Loucy (cell line): ENCODE measurements around the gene BACH2.

Experiments
- H2AFZ ChIP-seq: fragments of 200-600 bp; sonication (generic); 2 replicates; pipeline ENCODE4 v1.6.0; 2016; ENCODE audit warnings: antibody characterized with exemption, mild to moderate bottlenecking, low read length, moderate library complexity
- H3F3A ChIP-seq: fragments of 200-600 bp; 2 replicates; pipeline ENCODE4 v1.6.0; 2016; ENCODE audit warnings: antibody characterized with exemption, low read depth, mild to moderate bottlenecking
- H3K27me3 ChIP-seq: fragments of 200-600 bp; sonication (generic); 2 replicates; pipeline ENCODE4 v1.6.1; 2014; ENCODE audit warnings: low read length, mild to moderate bottlenecking; ENCODE audit not compliant: insufficient read depth, poor library complexity, severe bottlenecking
- H3K36me3 ChIP-seq: fragments of 200-600 bp; sonication (generic); 2 replicates; pipeline ENCODE4 v1.6.1; 2016; ENCODE audit warnings: low read length; ENCODE audit not compliant: insufficient read depth
- H3K4me1 ChIP-seq: fragments of 200-600 bp; sonication (generic); 2 replicates; pipeline ENCODE4 v1.5.1; 2014; ENCODE audit warnings: low read length, mild to moderate bottlenecking; ENCODE audit not compliant: insufficient read depth, poor library complexity, severe bottlenecking
- H3K4me2 ChIP-seq: fragments of 200-600 bp; sonication (generic); 2 replicates; pipeline ENCODE4 v1.6.0; 2014; ENCODE audit warnings: antibody characterized with exemption, low read length, low read depth, mild to moderate bottlenecking; ENCODE audit not compliant: poor library complexity, severe bottlenecking
- H3K4me3 ChIP-seq: fragments of 200-600 bp; sonication (generic); 2 replicates; pipeline ENCODE4 v1.5.1; 2014; ENCODE audit warnings: low read length, mild to moderate bottlenecking, mixed read lengths; ENCODE audit not compliant: poor library complexity, severe bottlenecking
- H3K79me2 ChIP-seq: fragments of 200-600 bp; sonication (generic); 2 replicates; pipeline ENCODE4 v1.6.1; 2014; ENCODE audit warnings: low read length; ENCODE audit not compliant: insufficient read depth
- H3K9ac ChIP-seq: fragments of 200-600 bp; sonication (generic); 2 replicates; pipeline ENCODE4 v1.6.0; 2014; ENCODE audit warnings: mild to moderate bottlenecking, low read depth, low read length, moderate library complexity; ENCODE audit not compliant: poor library complexity, severe bottlenecking
- H3K9me2 ChIP-seq: fragments of 200-600 bp; sonication (generic); replicated peaks from 2 replicates; pipeline ENCODE4 v1.6.1; 2016; ENCODE audit warnings: low read depth, low read length, mixed read lengths
- H3K9me3 ChIP-seq: fragments of 200-600 bp; sonication (generic); 2 replicates; pipeline ENCODE4 v1.6.1; 2014; ENCODE audit warnings: mild to moderate bottlenecking, antibody characterized with exemption, low read length, low read depth; ENCODE audit not compliant: insufficient read depth
- H4K20me1 ChIP-seq: fragments of 200-600 bp; sonication (generic); 2 replicates; pipeline ENCODE4 v1.6.0; 2014; ENCODE audit warnings: antibody characterized with exemption, low read length, mild to moderate bottlenecking; ENCODE audit not compliant: insufficient read depth, poor library complexity, severe bottlenecking
- EZH2phosphoT487 ChIP-seq: fragments of 200-600 bp; IDR thresholded peaks from 2 replicates; pipeline ENCODE4 v1.6.1; 2018; ENCODE audit warnings: antibody characterized with exemption, mild to moderate bottlenecking, moderate library complexity, borderline replicate concordance
- TF ChIP-seq, protein P1 (sequence below): fragments of 200-600 bp; sonication (generic); conservative IDR thresholded peaks from 2 replicates; pipeline ENCODE4 v1.5.1; 2014; ENCODE audit warnings: mild to moderate bottlenecking, antibody characterized with exemption, low read length

BACH2 gene

DNA sequence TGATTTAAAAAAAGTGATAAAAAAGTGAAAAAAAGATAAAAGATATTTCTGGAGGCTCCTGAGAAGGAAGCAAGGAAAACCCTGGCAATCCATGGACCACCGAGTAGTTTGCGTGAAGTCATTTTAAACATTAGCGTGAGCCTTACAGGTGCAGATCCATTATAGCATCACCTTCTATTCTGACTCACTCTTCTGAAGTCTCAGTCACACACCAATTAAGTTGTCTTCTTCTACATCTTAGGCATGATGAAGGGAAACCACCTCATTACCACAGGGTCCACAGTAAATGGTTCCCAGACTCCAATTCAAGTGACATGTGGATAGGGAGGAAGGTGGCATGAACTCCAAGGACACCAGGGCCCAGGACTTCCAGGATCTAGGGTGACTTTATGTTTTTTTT lies 303.2 kb downstream of the BACH2 start:
- no peak overlapping the region for H2AFZ ChIP-seq
- no peaks in the 10 kb centered on the region for H3K4me1 ChIP-seq
- no peaks in the 10 kb centered on the region for H3K27me3 ChIP-seq
- peaks cover 4% of the 10 kb centered on the region; the same call in 1 of the 2 replicates for H3K36me3 ChIP-seq
- no peak overlapping the region for H3K4me3 ChIP-seq
- H4K20me1 ChIP-seq, result no peaks in the 10 kb centered on the region
- no peaks in the 10 kb centered on the region for H3K79me2 ChIP-seq
- H3K9me2 ChIP-seq, result no peaks in the 10 kb centered on the region
- H3K9me3 ChIP-seq, result no peaks in the 10 kb centered on the region
- TF ChIP-seq, protein P1, sequence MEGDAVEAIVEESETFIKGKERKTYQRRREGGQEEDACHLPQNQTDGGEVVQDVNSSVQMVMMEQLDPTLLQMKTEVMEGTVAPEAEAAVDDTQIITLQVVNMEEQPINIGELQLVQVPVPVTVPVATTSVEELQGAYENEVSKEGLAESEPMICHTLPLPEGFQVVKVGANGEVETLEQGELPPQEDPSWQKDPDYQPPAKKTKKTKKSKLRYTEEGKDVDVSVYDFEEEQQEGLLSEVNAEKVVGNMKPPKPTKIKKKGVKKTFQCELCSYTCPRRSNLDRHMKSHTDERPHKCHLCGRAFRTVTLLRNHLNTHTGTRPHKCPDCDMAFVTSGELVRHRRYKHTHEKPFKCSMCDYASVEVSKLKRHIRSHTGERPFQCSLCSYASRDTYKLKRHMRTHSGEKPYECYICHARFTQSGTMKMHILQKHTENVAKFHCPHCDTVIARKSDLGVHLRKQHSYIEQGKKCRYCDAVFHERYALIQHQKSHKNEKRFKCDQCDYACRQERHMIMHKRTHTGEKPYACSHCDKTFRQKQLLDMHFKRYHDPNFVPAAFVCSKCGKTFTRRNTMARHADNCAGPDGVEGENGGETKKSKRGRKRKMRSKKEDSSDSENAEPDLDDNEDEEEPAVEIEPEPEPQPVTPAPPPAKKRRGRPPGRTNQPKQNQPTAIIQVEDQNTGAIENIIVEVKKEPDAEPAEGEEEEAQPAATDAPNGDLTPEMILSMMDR, result no peak
- no peak for TF ChIP-seq EZH2phosphoT487
- no peak overlapping the region for H3K9ac ChIP-seq
- H3K4me2 ChIP-seq, result no peak overlapping the region
- no peaks in the 10 kb centered on the region for H3F3A ChIP-seq

DNA sequence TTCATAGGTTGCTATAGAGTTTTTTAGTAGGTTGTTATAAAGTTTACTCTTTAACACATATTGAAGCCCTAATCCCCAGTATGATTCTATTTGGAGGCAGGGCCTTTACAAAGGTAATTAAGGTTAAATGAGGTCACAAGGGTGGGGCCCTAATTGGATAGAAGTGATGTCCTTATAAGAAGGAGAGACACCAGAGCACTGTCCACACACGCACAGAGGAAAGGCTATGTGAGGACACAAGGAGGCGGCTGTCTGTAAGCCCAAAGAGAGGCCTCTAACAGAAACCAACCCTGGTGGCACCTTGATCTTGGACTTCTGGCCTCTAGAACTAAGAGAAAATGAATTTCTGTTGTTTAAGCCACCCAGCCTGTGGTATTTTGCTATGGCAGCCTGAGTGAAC lies 303.8 kb downstream of the BACH2 start:
- Histone ChIP-seq H3K27me3 (no peaks in the 10 kb centered on the region), H3K79me2 (no peaks in the 10 kb centered on the region), H3K4me1 (no peaks in the 10 kb centered on the region), H3F3A (no peaks in the 10 kb centered on the region), H3K9me3 (no peaks in the 10 kb centered on the region), H3K4me2 (no peak overlapping the region), H4K20me1 (no peaks in the 10 kb centered on the region), H3K9ac (no peak overlapping the region), H3K9me2 (no peaks in the 10 kb centered on the region), H3K36me3 (peaks cover 4% of the 10 kb centered on the region; the same call in 1 of the 2 replicates), H3K4me3 (no peak overlapping the region), H2AFZ (no peak overlapping the region)
- no peak for TF ChIP-seq EZH2phosphoT487
- TF ChIP-seq, protein P1, result no peak

DNA sequence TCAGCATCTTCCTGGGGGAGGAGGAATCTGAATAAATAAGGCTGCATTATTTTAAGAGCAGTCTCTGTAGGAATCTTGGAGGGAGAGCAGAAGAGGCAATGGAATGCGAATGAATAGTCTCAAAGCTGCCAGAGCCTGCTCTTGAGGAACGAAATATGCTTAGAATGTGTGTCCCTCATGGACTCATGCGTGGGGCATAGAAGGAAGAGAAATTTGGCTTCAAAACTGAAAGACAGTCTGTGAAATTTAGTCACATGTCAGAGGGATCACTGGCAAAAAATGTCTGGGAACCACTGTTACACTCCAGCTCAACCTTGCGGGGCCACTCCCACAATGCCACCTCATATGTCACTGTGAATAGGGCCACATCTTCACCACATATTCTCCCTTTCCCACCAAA lies 306.9 kb downstream of the BACH2 start:
- H3K4me1 ChIP-seq, result no peaks in the 10 kb centered on the region
- peaks cover 5% of the 10 kb centered on the region; the same call in 1 of the 2 replicates for H3K36me3 ChIP-seq
- H2AFZ ChIP-seq, result no peak overlapping the region
- H3K4me2 ChIP-seq, result no peak overlapping the region
- H3K9me3 ChIP-seq, result no peaks in the 10 kb centered on the region
- H3K9me2 ChIP-seq, result no peaks in the 10 kb centered on the region
- no peaks in the 10 kb centered on the region for H3K27me3 ChIP-seq
- no peak overlapping the region for H3K4me3 ChIP-seq
- no peak overlapping the region for H3K9ac ChIP-seq
- H4K20me1 ChIP-seq, result no peaks in the 10 kb centered on the region
- TF ChIP-seq EZH2phosphoT487, result no peak
- TF ChIP-seq, protein P1, result no peak
- H3F3A ChIP-seq, result no peaks in the 10 kb centered on the region
- H3K79me2 ChIP-seq, result no peaks in the 10 kb centered on the region
